CD4-positive, alpha-beta T cell treated with Interleukin-15 for 1 hour (primary cell): ENCODE measurements around the gene DOCK2.
"Not testable (repeated sequence)": the region's sequence is repeated elsewhere in the genome, so short reads cannot be mapped to it uniquely, and the experiment has no call there.

ENCODE experiments used
- DNase-seq: peaks from one replicate; pipeline ENCODE4 v3.0.0-alpha.2; 2020

DOCK2 gene

DNA sequence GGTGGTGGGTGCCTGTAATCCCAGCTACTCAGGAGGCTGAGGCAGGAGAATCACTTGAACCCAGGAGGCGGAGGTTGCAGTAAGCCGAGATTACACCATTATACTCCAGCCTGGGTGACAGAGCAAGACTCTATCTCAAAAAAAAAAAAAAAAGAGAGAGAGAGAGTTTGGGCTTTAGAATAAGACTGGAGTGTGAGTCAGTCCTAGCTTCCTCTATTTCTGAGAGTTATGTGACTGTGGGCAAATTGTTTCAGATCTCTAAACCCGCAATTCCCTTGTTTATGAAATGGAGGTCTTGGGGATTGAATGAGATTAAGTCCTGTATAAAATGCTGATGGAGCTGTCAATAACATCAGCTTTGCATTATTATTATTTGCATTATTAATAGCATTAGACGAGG lies 316.1 kb downstream of the DOCK2 start:
- DNase-seq: not testable (repeated sequence)

DNA sequence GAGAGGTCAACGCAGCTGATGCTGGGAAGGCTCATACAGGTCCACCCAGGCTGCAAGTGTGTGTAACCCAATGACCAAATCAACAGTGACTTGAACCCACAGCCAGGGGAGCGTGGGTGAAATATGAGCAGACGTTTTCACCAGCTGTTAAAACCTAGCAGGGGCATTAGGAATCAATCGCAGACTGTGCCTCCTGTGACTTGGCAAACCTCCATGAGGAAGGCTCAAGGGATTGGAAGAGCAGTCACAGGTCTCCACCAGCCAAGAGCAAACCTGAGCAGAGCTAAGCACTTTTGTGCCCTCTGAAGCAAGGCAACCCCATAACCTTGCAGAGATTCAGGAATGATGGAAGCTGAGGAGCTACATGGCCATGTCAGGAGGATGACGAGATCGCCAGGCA lies 317.7 kb downstream of the DOCK2 start:
- no peak for DNase-seq

DNA sequence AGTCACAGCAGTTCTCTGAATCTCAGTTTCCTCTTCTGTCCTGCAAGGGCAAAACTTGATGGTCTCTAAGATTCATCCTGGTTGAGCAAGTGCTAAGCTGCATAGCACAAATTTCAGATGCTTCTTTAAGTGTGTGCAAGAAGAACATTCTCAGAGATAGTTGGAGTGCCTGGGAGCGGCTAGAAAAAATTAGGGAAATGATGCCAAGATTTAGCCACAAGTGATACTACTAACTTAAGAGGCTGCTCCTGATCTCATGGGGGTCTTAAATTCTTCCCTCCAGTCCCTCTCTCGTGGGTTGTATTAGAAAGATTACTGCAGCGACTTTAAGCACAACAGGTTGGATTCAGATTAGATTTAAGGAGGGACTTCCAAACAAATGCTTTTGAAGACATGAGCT lies 319.1 kb downstream of the DOCK2 start:
- DNase-seq: no peak

DNA sequence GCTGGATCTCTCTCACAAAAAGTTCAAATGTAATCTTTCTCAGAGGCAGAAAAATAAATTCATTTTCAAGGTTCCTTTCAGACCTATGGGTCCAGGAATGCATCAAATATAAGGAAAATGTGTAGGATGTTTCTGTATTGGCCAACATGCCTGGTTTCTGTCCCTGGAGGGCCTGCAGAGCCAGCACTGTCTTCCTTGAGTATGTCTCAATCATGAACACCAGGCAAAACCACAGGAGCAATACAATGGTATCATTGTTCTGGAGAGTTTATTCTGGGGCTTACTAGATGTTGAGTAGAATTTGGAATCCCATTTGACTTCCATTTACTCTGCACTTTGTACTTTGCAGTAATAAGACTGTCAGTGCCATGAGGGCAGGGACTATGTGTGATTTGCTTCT lies 319.7 kb downstream of the DOCK2 start:
- no peak for DNase-seq

DNA sequence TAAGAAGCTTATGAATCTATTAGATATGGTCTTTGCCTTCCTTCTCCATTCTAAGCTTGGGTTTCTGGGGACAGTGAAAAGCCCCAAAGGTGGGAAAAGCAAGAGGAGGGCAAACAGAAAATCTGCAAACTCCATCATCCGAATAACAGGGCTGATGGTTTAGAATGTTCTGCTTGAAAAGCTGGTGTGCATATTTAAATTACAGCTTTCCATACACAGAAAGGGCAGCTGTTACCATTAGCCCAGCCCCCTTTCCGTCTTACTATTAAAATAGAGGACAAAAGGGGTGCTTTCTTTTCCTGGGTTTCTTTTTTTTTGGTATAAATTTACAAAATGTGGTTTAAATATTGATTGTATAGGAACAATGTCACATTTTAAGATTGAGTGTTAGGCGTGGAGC lies 321.2 kb downstream of the DOCK2 start:
- DNase-seq: no peak

DNA sequence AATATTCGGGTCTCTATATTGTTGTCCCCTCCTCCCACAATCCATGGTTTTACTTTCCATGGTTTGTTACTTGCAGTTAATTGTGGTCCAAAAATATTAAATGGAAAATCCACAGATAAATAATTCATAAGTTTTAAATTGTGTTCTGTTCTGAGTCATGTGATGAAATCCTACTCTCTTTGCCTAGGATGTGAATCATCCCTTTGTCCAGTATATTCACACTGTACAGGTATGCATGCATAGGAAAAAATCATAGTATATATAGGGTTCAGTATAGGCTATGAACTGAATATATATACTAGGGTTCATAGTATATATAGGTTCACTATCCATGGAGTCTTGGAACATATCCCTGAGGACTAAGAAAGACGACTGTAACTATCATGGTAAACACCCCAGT lies 323.6 kb downstream of the DOCK2 start:
- no peak for DNase-seq

DNA sequence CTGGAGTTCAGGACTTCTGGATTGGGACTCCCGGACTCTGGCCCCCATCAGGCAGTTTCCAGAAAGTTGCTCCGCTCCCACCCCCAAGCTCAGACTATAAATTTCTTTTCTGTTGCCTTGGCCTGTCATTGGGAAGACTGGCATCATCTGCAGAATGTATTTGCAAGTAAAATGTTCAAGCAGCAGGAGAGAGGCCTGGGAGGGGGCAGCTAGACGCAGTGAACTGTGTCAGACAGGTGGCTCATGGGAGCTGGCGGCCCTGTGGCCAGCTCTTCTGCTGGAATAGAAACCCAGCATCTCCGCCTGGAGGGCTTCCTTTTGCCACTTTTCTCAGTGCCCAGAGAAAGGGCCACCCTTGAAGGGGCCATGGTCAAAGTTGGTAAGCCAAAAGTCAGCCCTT lies 327.2 kb downstream of the DOCK2 start:
- no peak for DNase-seq

DNA sequence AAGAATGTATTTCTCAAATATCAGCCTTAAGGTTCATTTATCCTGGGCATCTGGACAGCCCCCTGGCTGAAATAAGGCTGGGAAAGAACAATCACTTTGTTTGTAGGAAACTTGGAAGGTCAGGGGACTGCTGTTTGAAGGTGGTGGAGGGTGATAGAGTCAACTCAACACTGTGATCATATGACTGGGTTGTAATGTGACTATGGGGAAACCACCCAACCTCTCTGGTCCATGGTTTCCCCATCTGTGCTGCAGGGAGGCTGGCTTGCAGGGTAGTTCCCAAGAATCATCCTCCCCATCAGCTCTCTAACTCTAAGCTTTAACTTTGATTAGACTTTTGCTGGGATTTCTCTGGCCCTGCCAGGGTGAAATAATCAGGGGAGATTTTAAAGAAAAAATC lies 333.3 kb downstream of the DOCK2 start:
- no peak for DNase-seq

DNA sequence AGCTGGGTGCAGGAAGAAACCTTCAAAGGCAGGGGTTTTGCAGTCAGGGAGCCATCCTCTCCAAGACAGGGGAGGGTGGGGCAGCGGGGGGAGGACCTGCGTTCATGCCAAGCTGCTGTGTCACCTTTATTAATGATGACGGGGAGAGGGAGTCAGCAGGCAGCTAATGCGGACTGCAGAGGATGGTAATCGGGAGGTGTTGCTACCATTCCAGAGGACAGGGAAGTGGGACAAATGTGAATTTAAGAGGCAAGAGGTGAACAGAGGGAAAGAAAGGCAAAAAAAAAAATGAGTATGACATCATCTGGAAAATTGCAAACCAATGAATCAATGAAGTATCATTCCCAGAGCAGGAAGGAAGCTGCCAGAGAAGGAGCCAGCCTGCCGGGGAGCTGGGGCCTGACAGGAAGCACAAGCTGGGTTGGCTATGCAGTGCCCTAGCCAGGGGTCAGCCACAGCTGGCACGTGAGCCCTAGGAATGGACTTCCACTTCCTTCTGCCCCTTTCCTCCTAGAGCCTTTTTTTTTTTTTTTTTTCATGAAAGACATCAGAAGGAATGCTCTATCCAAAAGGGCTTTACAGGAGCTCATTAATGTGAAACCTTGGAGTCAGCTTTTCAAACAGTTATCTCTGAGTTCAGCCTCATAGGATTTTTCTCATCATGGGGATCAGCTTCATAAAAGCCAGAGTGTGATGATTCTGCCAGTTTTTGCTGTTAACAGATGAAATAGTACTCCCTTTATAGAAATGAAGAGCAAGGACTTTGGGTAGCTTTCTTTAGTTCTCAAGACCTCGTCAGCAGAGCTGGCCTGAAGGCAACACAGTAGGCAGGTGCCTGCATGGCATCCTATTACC lies 334.1 kb downstream of the DOCK2 start:
- DNase-seq: no peak

DNA sequence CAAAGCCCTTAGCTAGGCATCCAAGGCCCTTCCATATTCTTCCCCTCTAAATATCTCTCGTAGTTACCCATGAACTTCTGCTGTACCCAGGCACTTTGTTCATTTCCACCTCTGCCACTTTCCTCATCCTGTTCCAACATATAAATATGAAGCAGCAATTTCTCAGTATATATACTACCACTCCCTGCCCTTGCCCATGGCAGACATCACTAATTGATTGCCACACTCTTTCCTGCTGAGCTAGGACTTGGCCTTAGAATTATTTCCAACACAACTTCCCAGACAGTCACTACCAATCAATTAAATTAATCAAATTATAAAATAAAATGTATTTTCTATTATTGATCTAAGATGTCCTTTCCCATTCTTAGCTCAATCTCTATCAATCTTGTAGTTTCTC lies 334.7 kb downstream of the DOCK2 start:
- DNase-seq: no peak

DNA sequence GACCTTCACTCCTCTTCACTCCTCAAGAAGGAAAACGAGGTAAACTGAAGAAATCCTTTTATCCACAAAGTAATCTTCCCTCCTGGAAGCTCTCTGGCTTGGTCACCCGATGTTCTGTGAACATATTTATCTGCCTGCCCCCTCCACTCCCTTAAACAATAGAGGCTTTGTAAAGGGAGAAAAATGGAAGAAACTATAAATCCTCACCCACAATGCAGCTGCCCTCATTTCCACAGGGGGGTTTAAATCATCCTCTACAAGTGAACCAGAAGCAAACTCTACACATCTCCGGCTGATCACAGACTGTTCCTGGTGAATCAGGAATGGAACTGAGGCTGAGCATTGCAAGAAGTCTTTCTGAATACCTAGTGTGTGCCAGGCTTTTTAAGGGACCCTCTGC lies 336.0 kb downstream of the DOCK2 start:
- DNase-seq: no peak

DNA sequence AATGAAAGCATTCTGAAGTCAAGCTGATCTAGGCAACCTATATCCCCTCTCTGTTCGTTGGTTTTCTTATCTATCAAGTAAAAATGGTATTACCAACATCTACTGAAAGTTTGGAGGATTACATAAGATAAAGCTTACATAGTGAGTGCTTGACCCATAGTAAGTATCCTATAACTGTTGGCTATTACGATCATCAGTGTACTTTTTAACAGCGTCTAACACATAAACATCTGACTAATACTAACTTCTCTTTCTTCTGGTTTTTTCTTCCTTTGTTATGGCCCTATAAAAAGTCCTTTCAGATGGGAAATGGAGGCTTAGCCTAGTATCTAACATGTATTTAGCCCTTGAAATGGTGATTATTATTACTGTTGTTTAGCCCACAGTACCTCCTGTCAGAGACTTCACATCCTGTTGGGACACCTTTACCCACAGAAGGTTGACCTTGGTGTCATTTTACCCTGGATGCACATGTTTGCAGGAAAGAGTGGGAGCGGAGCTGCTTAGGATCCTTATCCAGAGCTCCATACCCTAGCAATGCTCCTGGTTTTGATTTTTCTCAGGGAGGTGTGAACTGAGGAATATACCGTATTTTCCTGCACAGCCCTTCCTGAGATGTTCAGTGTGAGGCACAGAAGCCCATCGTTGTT lies 337.2 kb downstream of the DOCK2 start:
- DNase-seq: no peak

DNA sequence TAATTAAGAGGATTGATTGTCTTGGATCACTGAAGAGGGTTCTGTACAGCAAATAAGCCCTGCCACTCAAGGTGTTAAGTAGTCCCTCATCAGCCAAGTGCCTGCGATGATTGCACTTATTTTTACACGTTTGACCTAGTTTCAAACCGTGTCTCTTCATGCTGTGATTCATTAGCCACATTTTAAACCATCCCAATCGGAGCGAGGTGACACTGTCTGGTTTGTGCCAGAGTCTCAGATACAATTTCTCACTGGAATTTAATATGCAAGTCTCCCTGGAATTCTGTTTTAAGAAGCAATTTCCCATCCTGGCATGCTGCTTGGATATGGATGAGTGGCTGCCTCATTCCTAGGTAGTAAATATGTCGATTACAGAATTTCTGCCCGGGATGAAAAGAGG lies 341.6 kb downstream of the DOCK2 start:
- no peak for DNase-seq

DNA sequence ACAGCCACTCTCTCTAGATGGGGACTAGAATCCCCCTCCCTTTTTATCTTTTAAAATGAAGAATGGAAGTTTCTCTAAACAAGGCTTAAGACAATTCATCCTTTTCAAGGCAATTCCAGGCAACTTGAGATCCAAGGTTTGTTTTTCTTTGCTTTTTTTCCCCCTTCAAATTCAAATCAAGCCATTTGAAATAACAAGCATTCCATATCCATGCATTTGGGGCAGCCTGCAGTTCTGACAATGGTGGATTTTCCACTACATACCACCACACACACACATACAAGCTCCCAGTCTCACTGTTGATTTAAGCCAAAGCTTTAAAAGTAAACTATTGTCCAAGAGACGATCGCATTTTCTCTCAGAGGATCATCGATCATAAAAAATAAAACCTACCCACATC lies 342.8 kb downstream of the DOCK2 start:
- DNase-seq: no peak

DNA sequence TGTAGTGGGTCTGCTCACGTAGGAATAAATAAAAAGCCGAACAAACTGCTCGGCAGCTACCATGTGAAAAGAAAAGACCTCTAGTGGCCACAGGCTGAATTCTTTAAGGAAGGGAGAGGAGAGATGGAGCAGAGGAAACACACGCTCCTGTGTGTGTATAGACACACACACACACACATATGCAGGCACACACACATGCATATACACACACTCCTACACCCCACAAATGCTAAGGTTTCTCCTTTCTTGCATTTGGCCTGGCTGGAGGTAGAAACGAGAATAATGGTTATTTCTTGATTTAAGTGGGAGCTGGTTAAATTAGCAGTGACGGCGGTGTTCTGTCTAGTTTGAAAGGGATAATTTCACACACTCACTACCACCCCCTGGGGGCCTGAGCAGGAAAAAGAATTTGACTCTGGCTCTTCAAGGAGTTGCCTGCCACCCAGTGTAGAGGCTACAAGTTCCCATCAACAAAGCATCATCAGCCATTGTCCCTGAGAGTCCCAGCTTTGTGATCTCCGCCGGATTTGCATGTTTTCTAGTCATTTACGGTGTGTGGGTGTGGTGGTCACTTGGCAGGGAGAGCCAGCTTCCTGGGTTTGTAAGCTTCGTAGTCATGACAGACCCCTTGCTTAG lies 343.5 kb downstream of the DOCK2 start, which contains the start of gene INSYN2B:
TSS of gene INSYN2B (minus strand) at position 78 of the 636 bp plus-strand sequence. CDS start 96,597 bp downstream, outside the sequence.
- no peak for DNase-seq

DNA sequence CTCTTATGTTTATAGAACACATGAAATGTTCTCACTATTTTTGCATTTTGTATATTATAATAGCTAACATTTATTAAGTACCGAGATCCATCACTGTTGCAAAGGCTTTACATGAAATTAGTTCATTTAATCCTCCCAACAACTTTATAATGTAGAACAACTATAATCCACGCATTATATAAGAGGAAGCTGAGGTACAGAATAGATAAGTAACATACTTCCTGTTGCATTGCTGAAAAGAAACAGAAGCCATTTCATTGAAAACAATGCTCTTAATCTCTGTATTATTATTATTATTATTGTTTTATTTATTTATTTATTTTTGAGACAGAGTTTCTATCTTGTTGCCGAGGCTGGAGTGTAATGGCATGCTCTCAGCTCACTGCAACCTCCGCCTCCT lies 351.1 kb downstream of the DOCK2 start:
- no peak for DNase-seq

DNA sequence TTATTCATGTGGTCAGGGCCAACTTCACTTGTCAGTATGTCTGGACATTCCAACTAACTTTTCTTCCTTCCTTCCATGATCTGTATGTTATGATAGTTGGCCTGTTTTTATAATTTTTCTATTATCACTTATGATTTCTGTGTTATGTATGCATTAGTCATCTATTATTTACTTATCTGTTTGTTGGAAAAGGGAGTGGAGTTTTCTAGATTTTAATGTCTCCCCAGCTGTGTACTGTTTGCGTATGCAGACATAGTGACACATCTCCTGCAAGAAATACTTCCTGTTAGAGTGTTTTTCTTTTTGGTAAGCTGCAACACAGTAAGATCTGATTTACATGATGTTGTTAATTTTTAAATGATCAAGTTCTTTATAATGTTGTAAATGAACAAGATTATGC lies 351.9 kb downstream of the DOCK2 start:
- DNase-seq: no peak

DNA sequence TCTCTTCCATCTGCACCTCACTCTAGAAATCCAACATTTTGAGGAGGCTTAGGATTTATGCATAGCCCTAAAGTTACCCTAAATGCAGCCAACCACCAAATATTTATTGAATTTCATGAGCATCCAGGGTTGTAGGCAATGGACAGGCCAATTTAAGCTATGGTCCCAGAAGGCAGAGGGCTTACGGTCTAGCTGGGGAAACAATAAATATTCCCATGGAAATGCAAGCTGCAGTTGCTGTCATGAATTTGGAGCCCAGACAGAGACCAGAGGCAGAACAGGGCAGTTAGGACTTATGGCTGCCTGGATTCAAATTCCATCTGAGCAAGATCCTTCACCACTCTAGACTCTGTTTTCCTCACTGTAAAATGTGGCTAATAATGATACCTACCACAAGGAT lies 352.3 kb downstream of the DOCK2 start:
- DNase-seq: no peak

DNA sequence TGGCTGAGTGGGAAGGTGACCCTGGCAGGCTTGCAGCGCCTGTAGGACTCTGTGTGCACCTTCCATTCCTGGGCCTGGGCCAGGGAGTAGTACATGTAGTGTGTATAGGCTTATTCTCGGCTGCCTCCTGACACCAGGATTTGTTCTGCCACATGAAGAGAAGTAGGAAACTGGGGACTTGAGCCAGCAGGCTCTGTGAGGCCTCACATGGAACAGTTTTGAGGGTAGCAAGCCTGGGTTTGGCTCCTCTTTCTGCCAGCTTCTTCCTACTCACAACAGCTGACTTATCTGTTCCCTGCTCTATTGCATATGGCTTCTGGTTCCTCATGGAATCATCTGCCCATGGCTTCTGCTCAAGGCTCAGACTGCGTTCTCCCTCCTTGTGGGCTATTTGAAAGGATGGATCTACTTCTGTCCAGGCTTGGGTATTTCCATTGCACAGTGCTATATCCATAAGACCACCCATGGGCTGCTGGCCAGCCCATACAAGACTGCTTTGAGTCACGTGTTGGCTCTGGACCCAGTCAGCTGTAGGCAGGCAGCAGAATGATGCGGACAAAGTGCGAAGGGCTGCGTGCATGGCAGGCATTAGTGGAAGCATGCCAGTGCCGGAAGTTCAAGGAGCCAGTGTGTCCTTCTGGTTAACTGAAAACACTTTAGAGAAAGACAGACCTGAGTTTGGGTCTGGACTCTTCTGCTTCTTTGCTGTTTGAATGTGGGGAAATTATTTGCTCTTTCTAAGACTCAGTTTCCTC lies 354.2 kb downstream of the DOCK2 start:
- DNase-seq: no peak

DNA sequence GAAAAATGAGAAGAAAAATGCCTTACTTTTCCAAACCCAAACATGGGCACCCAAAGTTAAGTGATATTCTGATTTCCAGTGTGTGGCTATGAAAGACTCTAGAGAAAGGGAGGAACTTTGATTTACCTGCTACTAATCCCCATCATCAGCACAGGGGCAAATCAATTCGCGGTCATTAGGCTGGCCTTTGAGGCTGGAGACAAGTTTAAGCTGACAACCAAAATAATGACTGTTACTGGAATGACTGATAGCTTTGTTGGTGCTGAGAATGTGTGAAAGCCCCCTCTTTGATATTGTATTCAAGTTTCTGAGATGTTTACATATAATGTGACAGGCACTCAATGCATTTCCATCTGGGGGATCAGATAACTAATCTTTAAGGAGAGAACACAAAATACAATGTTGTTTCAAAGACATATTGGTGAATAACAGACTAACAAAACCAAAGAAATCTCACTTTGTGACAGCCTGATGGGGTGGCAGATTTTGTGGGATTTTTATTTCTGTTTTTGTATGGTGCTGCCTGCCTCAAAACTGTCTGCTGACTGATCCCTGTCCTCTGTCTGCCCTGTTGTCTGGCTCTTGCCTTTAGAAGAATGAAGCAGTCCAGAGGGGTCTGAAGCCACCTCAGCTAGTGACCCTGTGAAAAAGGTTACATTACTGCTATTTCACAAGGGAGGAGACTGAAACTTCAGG lies 355.9 kb downstream of the DOCK2 start:
- no peak for DNase-seq

DNA sequence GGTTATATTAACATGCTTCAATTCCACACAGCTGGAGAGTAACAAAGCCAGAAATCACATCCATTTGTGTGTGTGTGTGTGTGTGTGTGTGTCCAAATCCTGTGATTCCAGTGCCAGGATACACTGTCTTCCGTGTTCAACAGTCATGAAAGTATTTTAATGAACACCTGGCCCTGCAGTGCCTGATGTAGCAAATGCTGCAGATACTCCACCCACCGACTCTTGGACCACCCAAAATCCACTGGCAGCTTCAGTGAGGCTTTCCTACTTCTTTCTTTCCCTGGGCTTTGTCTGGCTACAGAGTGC lies 356.4 kb downstream of the DOCK2 start:
- DNase-seq: no peak

DNA sequence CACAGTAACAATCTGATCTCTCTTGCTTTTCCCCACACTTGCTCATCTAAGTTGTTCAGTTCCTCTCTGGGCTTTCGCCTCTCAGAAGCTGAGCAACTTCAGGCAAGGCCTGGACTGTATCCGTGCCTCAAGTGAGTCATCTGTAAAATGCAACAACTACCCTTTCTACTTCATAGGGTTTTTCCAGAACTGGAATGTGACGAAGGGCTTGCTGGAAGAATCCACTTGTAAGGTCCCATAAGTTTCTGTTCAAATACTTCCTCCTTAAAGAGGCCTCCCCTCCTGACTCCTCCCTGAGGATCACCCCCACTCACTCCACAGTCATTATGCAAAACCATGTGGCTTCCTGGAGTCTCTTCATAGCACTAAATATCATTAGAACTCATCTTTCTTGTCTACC lies 360.7 kb downstream of the DOCK2 start:
- no peak for DNase-seq

DNA sequence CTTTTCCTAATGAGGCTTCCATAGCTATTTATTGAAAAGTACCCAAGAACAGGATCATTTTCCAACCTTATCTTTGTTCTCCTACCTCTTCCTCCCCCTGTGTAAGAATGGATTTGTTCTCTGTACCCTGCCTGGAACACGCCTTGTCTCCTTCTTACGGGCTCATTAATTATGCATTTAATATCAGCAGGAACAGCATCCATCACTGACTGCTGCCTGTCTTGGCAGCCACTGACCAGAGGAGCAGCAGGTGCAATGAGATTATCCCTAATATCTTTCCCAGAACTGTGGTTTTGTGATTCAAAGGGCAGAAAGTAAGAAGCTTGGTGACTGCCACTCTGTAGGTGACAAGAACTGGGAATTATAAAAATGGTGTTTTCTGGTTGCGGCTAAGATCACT lies 362.5 kb downstream of the DOCK2 start:
- DNase-seq: no peak
